Retinal pigment epithelial cell (primary cell): ENCODE data around the gene DLGAP4.

ENCODE experiments used
- DNase-seq: peaks from one replicate; pipeline ENCODE4 v3.0.0-alpha.2; 2010; ENCODE audit warnings: low read depth
- H3K4me3 ChIP-seq: 2 replicates; pipeline ENCODE4 v1.5.1; 2011; ENCODE audit warnings: mild to moderate bottlenecking, low read length, control low read depth, moderate library complexity
- TF ChIP-seq, protein P1 (sequence below): conservative IDR thresholded peaks from 2 replicates; pipeline ENCODE4 v1.5.1; 2011; ENCODE audit warnings: low read depth, low read length, control low read depth, inconsistent platforms

The DLGAP4 gene

GRCh38 chr20:36447101-36447500, 141.0 kb downstream of the DLGAP4 start:
- TF ChIP-seq, protein P1, sequence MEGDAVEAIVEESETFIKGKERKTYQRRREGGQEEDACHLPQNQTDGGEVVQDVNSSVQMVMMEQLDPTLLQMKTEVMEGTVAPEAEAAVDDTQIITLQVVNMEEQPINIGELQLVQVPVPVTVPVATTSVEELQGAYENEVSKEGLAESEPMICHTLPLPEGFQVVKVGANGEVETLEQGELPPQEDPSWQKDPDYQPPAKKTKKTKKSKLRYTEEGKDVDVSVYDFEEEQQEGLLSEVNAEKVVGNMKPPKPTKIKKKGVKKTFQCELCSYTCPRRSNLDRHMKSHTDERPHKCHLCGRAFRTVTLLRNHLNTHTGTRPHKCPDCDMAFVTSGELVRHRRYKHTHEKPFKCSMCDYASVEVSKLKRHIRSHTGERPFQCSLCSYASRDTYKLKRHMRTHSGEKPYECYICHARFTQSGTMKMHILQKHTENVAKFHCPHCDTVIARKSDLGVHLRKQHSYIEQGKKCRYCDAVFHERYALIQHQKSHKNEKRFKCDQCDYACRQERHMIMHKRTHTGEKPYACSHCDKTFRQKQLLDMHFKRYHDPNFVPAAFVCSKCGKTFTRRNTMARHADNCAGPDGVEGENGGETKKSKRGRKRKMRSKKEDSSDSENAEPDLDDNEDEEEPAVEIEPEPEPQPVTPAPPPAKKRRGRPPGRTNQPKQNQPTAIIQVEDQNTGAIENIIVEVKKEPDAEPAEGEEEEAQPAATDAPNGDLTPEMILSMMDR = no peak

DNA sequence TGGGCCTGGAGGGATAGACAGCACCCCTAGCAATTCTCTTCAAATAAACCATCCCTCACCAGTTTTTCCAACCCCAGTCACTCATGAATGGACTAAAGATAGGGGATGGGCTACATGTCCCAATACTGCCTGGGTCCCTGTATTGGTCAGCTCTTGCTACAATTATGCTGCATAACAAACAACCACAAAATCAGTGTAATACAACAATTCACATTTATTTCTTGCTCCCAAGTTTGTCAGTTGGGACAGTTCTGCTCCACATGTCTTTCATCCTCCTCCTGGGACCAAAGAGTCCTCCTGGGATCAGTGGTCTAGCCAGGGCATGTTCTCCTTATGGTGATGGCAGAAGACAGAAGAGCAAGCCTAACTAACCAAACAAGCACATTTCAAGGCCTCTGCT, 143.5 kb downstream of the DLGAP4 start:
- no peak overlapping the region for H3K4me3 ChIP-seq
- no peak for DNase-seq
- TF ChIP-seq, protein P1 = no peak

More at GRCh38 chr20:36447101-36447500, 141.0 kb downstream of the DLGAP4 start:
- no peak overlapping the region for H3K4me3 ChIP-seq
- no peak for DNase-seq

- H3K4me3 ChIP-seq = peak overlapping the region; percentile 14
- TF ChIP-seq, protein P1 = no peak
- DNase-seq = no peak
These were observed 148.2 kb downstream of the DLGAP4 start for GRCh38 chr20:36454332-36454697.

- TF ChIP-seq, protein P1 = no peak
- peak overlapping the region; percentile 14 for H3K4me3 ChIP-seq
- DNase-seq = no peak
These were observed 148.7 kb downstream of the DLGAP4 start for GRCh38 chr20:36454698-36455427.

GRCh38 chr20:36455972-36456625, 150.0 kb downstream of the DLGAP4 start:
- TF ChIP-seq, protein P1 = no peak
- H3K4me3 ChIP-seq = no peak overlapping the region
- DNase-seq = no peak

DNA sequence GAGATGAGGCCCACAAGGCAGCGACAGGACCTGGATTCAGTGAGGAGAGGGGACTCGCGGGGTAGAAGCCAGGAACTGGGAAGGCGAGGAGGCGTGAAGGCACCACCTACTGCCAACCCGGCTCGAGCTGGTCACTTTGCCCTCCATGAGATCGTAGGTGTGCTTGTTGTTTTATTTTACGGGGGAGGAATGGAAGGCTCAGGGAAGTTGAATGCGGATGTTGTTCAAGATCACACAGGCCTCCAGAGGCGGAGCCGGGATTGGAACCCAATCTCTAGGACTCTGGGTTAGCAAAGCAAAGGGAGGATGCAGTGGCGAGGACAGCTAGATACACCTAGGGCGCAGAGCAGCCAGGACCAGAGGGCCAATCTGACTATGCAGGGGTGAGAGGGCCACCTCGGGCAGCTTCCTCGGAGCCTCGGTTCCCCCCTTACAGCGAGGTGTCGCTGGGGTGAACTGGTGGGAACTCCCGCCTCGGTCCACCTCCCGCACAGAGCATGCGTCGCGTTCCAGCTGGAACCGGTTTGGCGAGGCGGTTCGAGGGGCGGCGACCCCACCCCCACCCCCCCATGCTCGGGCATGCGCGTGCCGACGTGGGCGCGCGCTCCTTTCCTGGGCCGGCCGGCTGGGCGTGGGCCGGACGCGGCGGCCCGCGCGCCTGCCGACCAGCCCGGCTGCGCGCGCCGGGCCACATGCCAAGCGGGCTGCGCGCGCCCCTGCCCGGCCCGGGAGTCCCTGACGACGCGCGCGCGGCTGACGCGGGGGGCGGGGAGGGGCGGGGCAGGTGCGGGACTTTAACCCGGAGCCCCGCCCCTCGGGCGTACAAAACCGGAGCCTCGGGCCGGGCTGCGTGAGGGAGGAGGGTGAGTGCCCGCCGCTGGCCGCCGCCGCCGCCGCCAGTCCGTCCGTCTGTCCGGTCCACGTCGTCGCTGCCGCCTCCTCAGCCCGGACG, 154.8 kb downstream of the DLGAP4 start:
- TF ChIP-seq, protein P1 = no peak
- DNase-seq = no peak
- H3K4me3 ChIP-seq = peak overlapping the region; percentile 41
